HuH-7.5 (cell line): ENCODE measurements around the gene PLCB1.
"Not testable (repeated sequence)": the region's sequence is repeated elsewhere in the genome, so short reads cannot be mapped to it uniquely, and the experiment has no call there.

ENCODE experiments used
- DNase-seq: peaks from one replicate; pipeline ENCODE4 v3.0.0; 2011; ENCODE audit warnings: low spot score

The PLCB1 gene

GRCh38 chr20:8547035-8547650, 415.1 kb downstream of the PLCB1 start:
- no peak for DNase-seq

- DNase-seq: no peak
Observed at GRCh38 chr20:8547968-8548588, 416.0 kb downstream of the PLCB1 start.

GRCh38 chr20:8549192-8549591, 417.1 kb downstream of the PLCB1 start:
- no peak for DNase-seq

- no peak for DNase-seq
Observed at GRCh38 chr20:8557711-8558110, 425.6 kb downstream of the PLCB1 start.

GRCh38 chr20:8562356-8562755, 430.3 kb downstream of the PLCB1 start:
- DNase-seq: no peak

- no peak for DNase-seq
Observed at GRCh38 chr20:8568075-8568474, 436.0 kb downstream of the PLCB1 start.

GRCh38 chr20:8569766-8570165, 437.7 kb downstream of the PLCB1 start:
- no peak for DNase-seq

- no peak for DNase-seq
Observed at GRCh38 chr20:8571611-8572010, 439.5 kb downstream of the PLCB1 start.

GRCh38 chr20:8573686-8574085, 441.6 kb downstream of the PLCB1 start:
- DNase-seq: no peak

GRCh38 chr20:8575114-8575513, 443.0 kb downstream of the PLCB1 start:
- DNase-seq: no peak

- no peak for DNase-seq
Observed at GRCh38 chr20:8578161-8578865, 446.2 kb downstream of the PLCB1 start.

GRCh38 chr20:8579035-8579434, 447.0 kb downstream of the PLCB1 start:
- no peak for DNase-seq

- DNase-seq: no peak
Observed at GRCh38 chr20:8581446-8582183, 449.5 kb downstream of the PLCB1 start.

GRCh38 chr20:8583012-8583565, 451.0 kb downstream of the PLCB1 start:
- DNase-seq: no peak

- no peak for DNase-seq
Observed at GRCh38 chr20:8583566-8584043, 451.5 kb downstream of the PLCB1 start.

GRCh38 chr20:8587251-8587650, 455.2 kb downstream of the PLCB1 start:
- DNase-seq: no peak

- DNase-seq: no peak
Observed at GRCh38 chr20:8587810-8588209, 455.7 kb downstream of the PLCB1 start.

GRCh38 chr20:8589956-8590355, 457.9 kb downstream of the PLCB1 start:
- DNase-seq: no peak

- not testable (repeated sequence) for DNase-seq
Observed at GRCh38 chr20:8600910-8601541, 469.0 kb downstream of the PLCB1 start.

GRCh38 chr20:8601542-8601912, 469.5 kb downstream of the PLCB1 start:
- peak; percentile 18 for DNase-seq

GRCh38 chr20:8602389-8603116, 470.5 kb downstream of the PLCB1 start:
- no peak for DNase-seq
